Measurements from ENCODE around the gene MYL12A. TPM values are rescaled to one million over a fixed set of nuclear protein-coding genes. Genes with fewer than 3 reads are reported as not detected.
"Not testable (repeated sequence)": the region's sequence is repeated elsewhere in the genome, so short reads cannot be mapped to it uniquely, and the experiment has no call there.

MYL12A gene
- 100 to 1,000 TPM; 158 to 178 TPM for total RNA-seq
- polyA plus RNA-seq, result 100 to 1,000 TPM; 181 to 314 TPM

GRCh38 chr18:3247240-3248061 is at the start of gene MYL12A:
TSS of gene MYL12A (plus strand) at chr18:3247801. CDS start at chr18:3253248, 5,447 bp downstream.
- no peaks in the 10 kb centered on the region for H3K9me3 ChIP-seq (ENCODE audit: control insufficient read depth in 4 of 4, low read length in 3 of 4)
- TF ChIP-seq YY1 (IDR thresholded peaks at IDR 0.05) (peak; percentile 68), ATF3 (IDR thresholded peaks at IDR 0.05) (peak; percentile 52), ZBTB33 (IDR thresholded peaks at IDR 0.05) (peak; percentile 52), FOXA2 (IDR thresholded peaks at IDR 0.05) (no peak), NR2F2 (IDR thresholded peaks at IDR 0.05) (peak; percentile 86), REST (IDR thresholded peaks at IDR 0.05) (peak; percentile 88), FOXA1 (IDR thresholded peaks at IDR 0.05) (peak; percentile 18), MAX (IDR thresholded peaks at IDR 0.05) (peak; percentile 93), JUND (IDR thresholded peaks at IDR 0.05) (peak in 1 of 2 donors; percentile 56), SP1 (IDR thresholded peaks at IDR 0.05) (peak; percentile 87), RXRA (IDR thresholded peaks at IDR 0.05) (peak; percentile 30 to 44), GABPA (IDR thresholded peaks at IDR 0.05 in 1 of 2, conservative IDR thresholded peaks at IDR 0.05 in 1 of 2) (peak; percentile 84 to 93), RAD21 (IDR thresholded peaks at IDR 0.05) (no peak), EGR1 (IDR thresholded peaks at IDR 0.05; ENCODE audit: low read depth in 2 of 2) (peak; percentile 87 to 93), TAF1 (conservative IDR thresholded peaks at IDR 0.05) (peak; percentile 91), HNF4A (conservative IDR thresholded peaks at IDR 0.05) (peak; percentile 40 to 55), HNF4G (IDR thresholded peaks at IDR 0.05) (no peak), CTCF (IDR thresholded peaks at IDR 0.05; ENCODE audit: low read depth, low read length, missing input control) (no peak)
- peak within 1 kb of the TSS; percentile 97 to 98 for H3K9ac ChIP-seq (ENCODE audit: low read depth in 1 of 2, low read length in 2 of 2)
- H3K36me3 ChIP-seq (ENCODE audit: control insufficient read depth in 4 of 4, insufficient read depth in 3 of 4, low read depth in 1 of 4, low read length in 3 of 4), result no peaks in the 10 kb centered on the region
- peak within 1 kb of the TSS; percentile 97 to 98 for H3K27ac ChIP-seq (ENCODE audit: low read depth in 1 of 2, low read length in 2 of 2)
- WGBS, result under 1% methylated on average over 65 of the region's 65 CpGs
- no peaks in the 10 kb centered on the region for H3K27me3 ChIP-seq (ENCODE audit: control insufficient read depth in 4 of 4, insufficient read depth in 4 of 4, low read length in 3 of 4)
- DNase-seq (ENCODE audit: low spot score), result peak; percentile 94
- peaks cover 2 to 28% (median 14%) of the 10 kb centered on the region in 4 donors for H3K4me1 ChIP-seq (ENCODE audit: control insufficient read depth in 4 of 4, insufficient read depth in 4 of 4, low read length in 3 of 4)
- peak within 1 kb of the TSS; percentile 84 to 97 (median 90) for H3K4me3 ChIP-seq (ENCODE audit: low read depth in 1 of 3, low read length in 3 of 3)

GRCh38 chr18:3198260-3198860 is 49.2 kb upstream of the MYL12A start:
- H3K27me3 ChIP-seq (ENCODE audit: control insufficient read depth in 4 of 4, insufficient read depth in 4 of 4, low read length in 3 of 4); H3K4me1 ChIP-seq (ENCODE audit: control insufficient read depth in 4 of 4, insufficient read depth in 4 of 4, low read length in 3 of 4); H3K36me3 ChIP-seq (ENCODE audit: control insufficient read depth in 4 of 4, insufficient read depth in 3 of 4, low read depth in 1 of 4, low read length in 3 of 4); H3K27ac ChIP-seq (ENCODE audit: low read depth in 1 of 2, low read length in 2 of 2); H3K9ac ChIP-seq (ENCODE audit: low read depth in 1 of 2, low read length in 2 of 2); H3K4me3 ChIP-seq (ENCODE audit: low read depth in 1 of 3, low read length in 3 of 3); DNase-seq (ENCODE audit: low spot score); H3K9me3 ChIP-seq (ENCODE audit: control insufficient read depth in 4 of 4, low read length in 3 of 4): not testable (repeated sequence)
- WGBS, result 88% methylated on average over 11 of the region's 11 CpGs

Data from liver (tissue), 9 donors.